Measurements from ENCODE around the gene PHACTR2. TPM values are rescaled to one million over a fixed set of nuclear protein-coding genes. Genes with fewer than 3 reads are reported as not detected.
"Not testable (repeated sequence)": the region's sequence is repeated elsewhere in the genome, so short reads cannot be mapped to it uniquely, and the experiment has no call there.

PHACTR2 gene
- polyA plus RNA-seq, 1 donor from 2014 or later, result 3.2 TPM

- not testable (repeated sequence) for H3K4me3 Mint-ChIP-seq, H3K4me1 Mint-ChIP-seq, H3K27me3 Mint-ChIP-seq
- Mint-ChIP-seq H3K9me3 (peaks cover 4 to 41% (median 21%) of the 10 kb centered on the region in 3 donors), H3K27ac (peak overlapping the region in 1 of 3 donors; percentile 57), H3K36me3 (peaks cover 11% of the 10 kb centered on the region)
Measured at GRCh38 chr6:143660170-143660569, 17.6 kb upstream of the PHACTR2 start.

GRCh38 chr6:143664171-143664570, 13.6 kb upstream of the PHACTR2 start:
- Mint-ChIP-seq H3K4me1 (no peaks in the 10 kb centered on the region), H3K27me3 (no peaks in the 10 kb centered on the region), H3K9me3 (peaks cover 14 to 53% (median 25%) of the 10 kb centered on the region in 3 donors), H3K4me3 (no peak overlapping the region), H3K27ac (no peak overlapping the region), H3K36me3 (peaks cover 22% of the 10 kb centered on the region)

GRCh38 chr6:143666007-143666406, 11.8 kb upstream of the PHACTR2 start:
- H3K36me3 Mint-ChIP-seq, result peaks cover 22% of the 10 kb centered on the region
- peaks cover 14 to 42% (median 17%) of the 10 kb centered on the region in 3 donors for H3K9me3 Mint-ChIP-seq
- H3K27ac Mint-ChIP-seq, result peak overlapping the region in 1 of 3 donors; percentile 15
- not testable (repeated sequence) for H3K27me3 Mint-ChIP-seq, H3K4me3 Mint-ChIP-seq, H3K4me1 Mint-ChIP-seq

- H3K4me3 Mint-ChIP-seq, H3K4me1 Mint-ChIP-seq, H3K27ac Mint-ChIP-seq, H3K27me3 Mint-ChIP-seq: not testable (repeated sequence)
- Mint-ChIP-seq H3K36me3 (peaks cover 19% of the 10 kb centered on the region), H3K9me3 (peaks cover 15 to 28% (median 17%) of the 10 kb centered on the region in 3 donors)
Measured at GRCh38 chr6:143669483-143669882, 8.3 kb upstream of the PHACTR2 start.

GRCh38 chr6:143673669-143674068, 4.1 kb upstream of the PHACTR2 start:
- Mint-ChIP-seq H3K36me3 (peaks cover 5% of the 10 kb centered on the region), H3K4me1 (peaks cover 4 to 5% (median 5%) of the 10 kb centered on the region in 3 donors), H3K4me3 (no peak overlapping the region), H3K27me3 (peaks cover 18% of the 10 kb centered on the region), H3K27ac (no peak overlapping the region), H3K9me3 (peaks cover 2 to 6% (median 3%) of the 10 kb centered on the region in 3 donors)

GRCh38 chr6:143674483-143675381, 3.0 kb upstream of the PHACTR2 start:
- H3K27me3 Mint-ChIP-seq, result peaks cover 27% of the 10 kb centered on the region
- H3K36me3 Mint-ChIP-seq, result peaks cover 3% of the 10 kb centered on the region
- H3K4me3 Mint-ChIP-seq, result no peak overlapping the region
- H3K4me1 Mint-ChIP-seq, result peaks cover 3 to 10% (median 6%) of the 10 kb centered on the region in 3 donors
- no peak overlapping the region for H3K27ac Mint-ChIP-seq
- H3K9me3 Mint-ChIP-seq, result peaks cover 0 to 3% (median 2%) of the 10 kb centered on the region in 3 donors

GRCh38 chr6:143675382-143675900, 2.3 kb upstream of the PHACTR2 start:
- Mint-ChIP-seq H3K4me3 (peak overlapping the region in 1 of 4 donors; percentile 29), H3K27me3 (peaks cover 26% of the 10 kb centered on the region), H3K9me3 (peaks cover 0 to 3% (median 2%) of the 10 kb centered on the region in 3 donors), H3K36me3 (peaks cover 2% of the 10 kb centered on the region), H3K4me1 (peaks cover 3 to 10% (median 9%) of the 10 kb centered on the region in 3 donors), H3K27ac (no peak overlapping the region)

GRCh38 chr6:143675946-143676345, 1.8 kb upstream of the PHACTR2 start:
- Mint-ChIP-seq H3K9me3 (peaks cover 0 to 3% (median 2%) of the 10 kb centered on the region in 3 donors), H3K27me3 (peaks cover 25% of the 10 kb centered on the region), H3K36me3 (peaks cover 2% of the 10 kb centered on the region), H3K4me1 (peaks cover 3 to 11% (median 10%) of the 10 kb centered on the region in 3 donors), H3K27ac (no peak overlapping the region), H3K4me3 (peak overlapping the region in 1 of 4 donors; percentile 29)

- Mint-ChIP-seq H3K4me3 (no peak overlapping the region), H3K9me3 (peaks cover 0 to 4% (median 0%) of the 10 kb centered on the region in 3 donors), H3K36me3 (no peaks in the 10 kb centered on the region), H3K4me1 (peaks cover 3 to 11% (median 10%) of the 10 kb centered on the region in 3 donors), H3K27me3 (peaks cover 25% of the 10 kb centered on the region), H3K27ac (no peak overlapping the region)
Measured at GRCh38 chr6:143676437-143677045, 1.2 kb upstream of the PHACTR2 start.

- Mint-ChIP-seq H3K4me1 (peaks cover 3 to 11% (median 10%) of the 10 kb centered on the region in 3 donors), H3K27me3 (peaks cover 25% of the 10 kb centered on the region), H3K9me3 (peaks cover 0 to 11% (median 0%) of the 10 kb centered on the region in 3 donors), H3K27ac (no peak overlapping the region), H3K36me3 (no peaks in the 10 kb centered on the region), H3K4me3 (peak overlapping the region; percentile 8 to 86 (median 50))
Measured at GRCh38 chr6:143677577-143677890, 231 bp upstream of the PHACTR2 start.

- Mint-ChIP-seq H3K27ac (no peak overlapping the region), H3K36me3 (peaks cover under 1% of the 10 kb centered on the region), H3K4me1 (peaks cover 3 to 11% (median 11%) of the 10 kb centered on the region in 3 donors), H3K4me3 (peak overlapping the region; percentile 81 to 87 (median 84)), H3K9me3 (peaks cover 2 to 18% (median 4%) of the 10 kb centered on the region in 3 donors), H3K27me3 (peaks cover 23% of the 10 kb centered on the region)
Measured at GRCh38 chr6:143679041-143679440, 1.3 kb downstream of the PHACTR2 start.

- H3K4me1 Mint-ChIP-seq, result peaks cover 3 to 12% (median 11%) of the 10 kb centered on the region in 3 donors
- no peak overlapping the region for H3K27ac Mint-ChIP-seq
- H3K4me3 Mint-ChIP-seq, result no peak overlapping the region
- peaks cover 4% of the 10 kb centered on the region for H3K36me3 Mint-ChIP-seq
- H3K27me3 Mint-ChIP-seq, result peaks cover 21% of the 10 kb centered on the region
- H3K9me3 Mint-ChIP-seq, result peaks cover 2 to 21% (median 4%) of the 10 kb centered on the region in 3 donors
Measured at GRCh38 chr6:143680141-143680540, 2.4 kb downstream of the PHACTR2 start.

- H3K27ac Mint-ChIP-seq, result no peak overlapping the region
- H3K4me1 Mint-ChIP-seq, result peaks cover 0 to 12% (median 11%) of the 10 kb centered on the region in 3 donors
- peaks cover 4% of the 10 kb centered on the region for H3K36me3 Mint-ChIP-seq
- H3K4me3 Mint-ChIP-seq, result no peak overlapping the region
- peaks cover 13% of the 10 kb centered on the region for H3K27me3 Mint-ChIP-seq
- peaks cover 2 to 21% (median 4%) of the 10 kb centered on the region in 3 donors for H3K9me3 Mint-ChIP-seq
Measured at GRCh38 chr6:143682805-143683204, 5.0 kb downstream of the PHACTR2 start.

GRCh38 chr6:143684486-143684885, 6.7 kb downstream of the PHACTR2 start:
- no peak overlapping the region for H3K4me3 Mint-ChIP-seq
- H3K4me1 Mint-ChIP-seq, result peaks cover 0 to 5% (median 4%) of the 10 kb centered on the region in 3 donors
- H3K27me3 Mint-ChIP-seq, result peaks cover 1% of the 10 kb centered on the region
- no peak overlapping the region for H3K27ac Mint-ChIP-seq
- peaks cover 2 to 21% (median 4%) of the 10 kb centered on the region in 3 donors for H3K9me3 Mint-ChIP-seq
- H3K36me3 Mint-ChIP-seq, result peaks cover 4% of the 10 kb centered on the region

- no peaks in the 10 kb centered on the region for H3K27me3 Mint-ChIP-seq
- peaks cover 2 to 21% (median 4%) of the 10 kb centered on the region in 3 donors for H3K9me3 Mint-ChIP-seq
- H3K4me3 Mint-ChIP-seq, result no peak overlapping the region
- peaks cover 0 to 5% (median 0%) of the 10 kb centered on the region in 3 donors for H3K4me1 Mint-ChIP-seq
- H3K36me3 Mint-ChIP-seq, result peaks cover 4% of the 10 kb centered on the region
- no peak overlapping the region for H3K27ac Mint-ChIP-seq
Measured at GRCh38 chr6:143685653-143686052, 7.9 kb downstream of the PHACTR2 start.
